ENCODE results near the gene PRAMEF11. TPM values are rescaled to one million over a fixed set of nuclear protein-coding genes. Genes with fewer than 3 reads are reported as not detected.
"Not testable (repeated sequence)": the region's sequence is repeated elsewhere in the genome, so short reads cannot be mapped to it uniquely, and the experiment has no call there.

Gene PRAMEF11
- total and polyA plus RNA-seq, 2 of the 8 experiments (the other 6 are each of a cell fraction or from before 2014, with no cell fraction given) = not detected

- H3K4me1 ChIP-seq (replicated peaks in 1 of 4; ENCODE audit: control insufficient read depth in 3 of 4, insufficient read depth in 4 of 4, low read length in 3 of 4); H3K18ac ChIP-seq (ENCODE audit: extremely low read depth, low read length); H2AK5ac ChIP-seq (ENCODE audit: low read depth, low read length); H2BK5ac ChIP-seq (ENCODE audit: low read depth, low read length); H3K23ac ChIP-seq (ENCODE audit: insufficient read length); H2BK15ac ChIP-seq (ENCODE audit: low read length); FAIRE-seq; H3K4ac ChIP-seq (replicated peaks; ENCODE audit: insufficient read length, low read depth, low read length); H3K56ac ChIP-seq (replicated peaks; ENCODE audit: insufficient read length, low read depth, low read length); H2BK12ac ChIP-seq (ENCODE audit: low read depth, low read length); H3K9me3 ChIP-seq (ENCODE audit: insufficient read depth in 2 of 2, low read depth in 1 of 2, low read length in 1 of 2); H4K5ac ChIP-seq (ENCODE audit: insufficient read length, low read depth, low read length); H3K27me3 ChIP-seq (replicated peaks in 1 of 4; ENCODE audit: control insufficient read depth in 3 of 4, extremely low read depth in 1 of 4, insufficient read depth in 3 of 4, low read length in 3 of 4); H2BK120ac ChIP-seq (replicated peaks; ENCODE audit: low read depth, low read length); H3K9ac ChIP-seq (replicated peaks in 1 of 4; ENCODE audit: extremely low read depth in 1 of 4, low read depth in 3 of 4, low read length in 3 of 4); H3K79me1 ChIP-seq (ENCODE audit: low read depth, low read length); H3K4me3 ChIP-seq (ENCODE audit: extremely low read depth in 1 of 4, insufficient read depth in 2 of 4, low read depth in 3 of 4, low read length in 4 of 4); H3K4me2 ChIP-seq (ENCODE audit: insufficient read depth in 1 of 2, low read depth in 2 of 2, low read length in 2 of 2); H3K27ac ChIP-seq (ENCODE audit: low read depth, low read length); H3K23me2 ChIP-seq (ENCODE audit: low read depth, low read length); H4K91ac ChIP-seq (replicated peaks; ENCODE audit: insufficient read length, low read length); H4K20me1 ChIP-seq (replicated peaks in 1 of 2; ENCODE audit: control insufficient read depth in 1 of 2, insufficient read depth in 2 of 2, low read length in 2 of 2); DNase-seq (ENCODE audit: low read depth in 1 of 2, low spot score in 2 of 2); H3K14ac ChIP-seq (ENCODE audit: insufficient read length); H3K79me2 ChIP-seq (ENCODE audit: control insufficient read depth in 1 of 2, insufficient read depth in 2 of 2, low read length in 2 of 2); H2AFZ ChIP-seq (ENCODE audit: low read length); H2BK20ac ChIP-seq (ENCODE audit: low read length); H4K8ac ChIP-seq (ENCODE audit: extremely low read depth, insufficient read depth, low read length); CTCF ChIA-PET (ENCODE audit: partially characterized antibody); POLR2A ChIA-PET (ENCODE audit: partially characterized antibody); H3K36me3 ChIP-seq (ENCODE audit: control insufficient read depth in 2 of 4, insufficient read depth in 4 of 4, low read length in 3 of 4): not testable (repeated sequence)
- WGBS, 2 experiments (ENCODE audit: extremely low coverage in 1 of 2, insufficient coverage in 1 of 2, insufficient read length in 1 of 2, insufficient replicate concordance in 2 of 2, low coverage in 1 of 2, low lambda C conversion rate in 2 of 2, missing lambda C conversion rate in 1 of 2) = 37% methylated on average over 5 of the region's 7 CpGs; no CpG with 5 or more reads in 1 of the 2 experiments
- TF ChIP-seq CTCF (IDR thresholded peaks at IDR 0.05; ENCODE audit: control extremely low read depth in 1 of 3, insufficient read depth in 1 of 3, low read depth in 1 of 3, low read length in 3 of 3) = peak in 2 of 3 experiments; percentile 14 to 25; a peak in 2 of 4 replicates
- peak; percentile 48 to 51 for TF ChIP-seq RAD21 (IDR thresholded peaks at IDR 0.05 in 1 of 2, conservative IDR thresholded peaks at IDR 0.05 in 1 of 2; ENCODE audit: low read depth in 2 of 2, low read length in 2 of 2)
Observed at GRCh38 chr1:12783783-12784182, 47.4 kb downstream of the PRAMEF11 start.
